HG02970 (cell line): ENCODE results near the gene CDH24.

Source experiments
- ATAC-seq: cut with Tn5 transposase; IDR thresholded peaks from one replicate; pipeline ENCODE4 v1.9.1; 2021; ENCODE audit warnings: mild to moderate bottlenecking, moderate library complexity, moderate number of reproducible peaks; ENCODE audit not compliant: unreplicated experiment, low FRiP score

CDH24 gene, protein sequence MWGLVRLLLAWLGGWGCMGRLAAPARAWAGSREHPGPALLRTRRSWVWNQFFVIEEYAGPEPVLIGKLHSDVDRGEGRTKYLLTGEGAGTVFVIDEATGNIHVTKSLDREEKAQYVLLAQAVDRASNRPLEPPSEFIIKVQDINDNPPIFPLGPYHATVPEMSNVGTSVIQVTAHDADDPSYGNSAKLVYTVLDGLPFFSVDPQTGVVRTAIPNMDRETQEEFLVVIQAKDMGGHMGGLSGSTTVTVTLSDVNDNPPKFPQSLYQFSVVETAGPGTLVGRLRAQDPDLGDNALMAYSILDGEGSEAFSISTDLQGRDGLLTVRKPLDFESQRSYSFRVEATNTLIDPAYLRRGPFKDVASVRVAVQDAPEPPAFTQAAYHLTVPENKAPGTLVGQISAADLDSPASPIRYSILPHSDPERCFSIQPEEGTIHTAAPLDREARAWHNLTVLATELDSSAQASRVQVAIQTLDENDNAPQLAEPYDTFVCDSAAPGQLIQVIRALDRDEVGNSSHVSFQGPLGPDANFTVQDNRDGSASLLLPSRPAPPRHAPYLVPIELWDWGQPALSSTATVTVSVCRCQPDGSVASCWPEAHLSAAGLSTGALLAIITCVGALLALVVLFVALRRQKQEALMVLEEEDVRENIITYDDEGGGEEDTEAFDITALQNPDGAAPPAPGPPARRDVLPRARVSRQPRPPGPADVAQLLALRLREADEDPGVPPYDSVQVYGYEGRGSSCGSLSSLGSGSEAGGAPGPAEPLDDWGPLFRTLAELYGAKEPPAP

DNA sequence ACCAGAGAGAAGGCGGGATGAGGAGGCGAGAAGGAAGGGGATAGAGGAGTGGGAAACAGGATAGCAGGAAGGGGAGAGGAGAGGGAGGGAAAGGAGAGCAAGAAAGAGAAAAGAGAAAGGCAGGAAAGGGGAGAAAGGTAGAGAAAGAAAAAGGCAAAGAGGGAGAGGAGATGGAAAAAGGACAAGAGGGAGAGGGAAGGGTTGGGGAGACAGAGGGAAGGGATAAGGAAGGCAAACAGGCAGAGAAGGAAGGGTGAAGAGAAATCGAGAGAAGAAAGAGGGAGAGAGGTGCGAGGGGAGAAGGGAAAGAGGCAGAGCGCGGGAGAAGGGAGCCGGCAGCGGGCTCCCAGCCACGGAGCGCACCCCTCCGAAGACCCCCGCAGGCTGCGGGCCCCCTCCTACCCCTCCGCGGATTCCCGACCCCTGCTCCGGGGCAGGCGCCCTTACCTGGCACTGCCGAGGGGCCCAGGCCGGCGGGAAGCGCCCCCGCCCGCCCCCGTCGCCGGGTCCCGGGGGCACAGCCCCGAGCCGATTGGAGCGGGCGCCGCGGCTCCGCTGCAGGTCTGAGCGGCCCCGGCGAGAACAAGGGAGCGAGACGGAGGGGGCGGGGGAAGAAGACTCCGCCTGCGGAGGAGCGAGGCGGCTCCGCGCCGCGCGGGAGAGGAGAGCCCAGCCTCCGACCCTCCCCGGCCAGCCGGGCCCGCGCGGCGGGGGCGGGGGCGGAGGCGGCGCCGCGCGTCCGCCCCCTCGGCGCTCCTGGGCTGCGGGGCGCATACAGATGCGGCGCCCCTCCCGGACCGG is at the start of gene CDH24:
CDH24 (minus strand) TSS at position 565 of the 801 bp plus-strand sequence. CDS start 1,787 bp downstream, outside the sequence.
- no peak for ATAC-seq

- no peak for ATAC-seq
Observed at GRCh38 chr14:23106747-23107045, 49.4 kb upstream of the CDH24 start.

DNA sequence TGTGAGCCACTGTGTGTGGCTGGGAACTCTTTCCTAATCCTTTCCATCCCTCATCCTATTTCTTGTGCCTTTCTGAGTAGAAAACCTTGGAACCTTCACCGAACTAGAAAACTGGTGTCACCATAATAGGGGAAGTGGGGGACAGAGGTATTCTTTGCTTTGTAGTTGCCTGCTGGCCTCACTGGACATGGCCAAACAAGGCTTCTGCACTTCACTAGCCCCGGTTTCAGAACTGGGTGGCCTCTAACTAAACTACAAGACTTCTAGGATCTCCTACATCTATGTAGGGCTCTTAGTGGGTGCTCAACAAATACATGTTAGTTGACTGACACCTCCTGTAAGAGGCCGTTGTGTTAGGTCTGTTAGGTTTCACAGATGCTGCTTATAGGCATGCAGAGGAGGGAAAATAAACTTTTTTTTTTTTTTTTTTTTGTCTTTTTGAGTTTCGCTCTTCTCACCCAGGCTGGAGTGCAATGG is 48.1 kb upstream of the CDH24 start:
- ATAC-seq: no peak

DNA sequence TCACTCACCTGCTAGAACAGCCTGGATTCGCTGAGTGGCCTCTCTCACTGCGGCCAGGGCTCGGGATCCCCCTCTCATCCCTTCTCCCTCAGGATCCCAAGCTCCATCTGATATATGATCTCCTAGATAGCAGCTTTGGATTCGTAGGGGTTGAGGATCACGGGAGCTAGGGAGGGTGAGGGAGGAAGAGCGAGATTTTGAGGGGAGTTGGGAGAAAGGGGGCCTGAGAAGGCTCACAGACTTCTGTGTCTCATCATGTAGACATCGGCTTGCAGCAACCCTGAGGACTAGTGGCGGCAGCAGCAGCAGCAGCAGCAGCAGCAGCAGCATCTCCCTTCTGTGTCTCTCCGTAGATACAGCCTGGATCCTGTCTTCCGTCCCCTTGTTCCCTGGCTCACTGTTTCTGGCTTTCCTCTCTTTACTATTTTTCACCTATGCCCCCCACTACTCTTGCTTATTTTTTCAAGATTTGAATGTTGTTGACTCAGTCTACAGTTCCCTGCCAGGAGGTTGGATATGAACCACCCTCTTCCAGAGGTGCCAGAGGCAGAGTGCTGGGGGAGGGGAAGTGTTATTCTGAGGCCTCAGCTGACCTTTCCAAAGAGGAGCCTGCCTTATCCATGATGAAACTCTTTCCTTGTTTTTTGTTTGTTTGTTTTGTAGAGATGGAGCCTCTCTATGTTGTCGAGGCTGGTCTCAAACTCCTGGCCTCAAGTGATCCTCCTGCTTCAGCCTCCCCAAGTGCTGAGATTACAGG is 47.4 kb upstream of the CDH24 start, which contains the start of gene CIROP:
CIROP (minus strand) TSS at position 399 of the 757 bp plus-strand sequence; CDS start at position 330, 69 bp downstream.
- no peak for ATAC-seq

DNA sequence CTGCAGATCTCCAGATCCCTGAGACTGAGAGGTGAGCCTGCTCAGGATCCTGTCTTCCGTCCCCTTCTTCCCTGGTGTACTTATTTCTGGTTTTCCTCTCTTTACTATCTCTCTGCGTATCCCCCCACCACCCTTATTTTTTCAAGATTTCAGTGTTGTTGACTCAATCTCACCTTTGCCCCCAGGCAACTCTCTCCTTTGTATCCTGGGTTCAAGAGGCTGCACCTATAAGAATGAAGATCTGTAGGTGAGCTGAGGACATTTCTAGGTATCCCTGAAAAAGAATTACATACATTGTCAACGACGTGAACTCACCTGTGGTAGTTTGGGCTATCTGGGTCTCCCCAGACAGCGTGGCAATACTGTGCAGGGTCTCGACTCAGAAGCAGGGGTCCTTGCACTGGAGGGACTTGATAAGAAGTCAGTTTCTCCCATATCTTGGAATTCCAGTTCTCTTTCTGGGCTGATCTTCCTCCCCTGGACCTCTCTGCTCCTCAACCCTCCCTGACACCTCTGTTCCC is 46.8 kb upstream of the CDH24 start:
- no peak for ATAC-seq

DNA sequence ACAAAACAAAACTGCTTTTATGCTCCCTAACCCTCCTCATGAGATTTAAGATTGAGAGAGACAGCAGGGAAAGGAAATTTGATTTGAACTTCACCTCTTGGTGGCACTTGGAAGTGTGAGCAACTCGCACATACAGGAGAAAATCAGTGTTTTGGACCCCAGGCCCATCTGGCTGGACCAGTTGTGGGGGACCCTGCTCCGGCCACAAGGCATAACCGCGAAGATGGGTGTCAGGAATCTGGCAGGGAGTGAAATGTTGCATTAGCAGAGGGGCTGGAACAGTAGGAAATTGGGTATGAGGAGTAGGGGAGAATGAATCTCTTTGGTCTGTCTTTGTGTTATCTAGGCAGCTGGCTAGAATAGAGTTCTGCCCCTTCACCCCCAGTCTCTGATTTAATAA is 46.3 kb upstream of the CDH24 start:
- no peak for ATAC-seq

- no peak for ATAC-seq
Observed at GRCh38 chr14:23102801-23103200, 45.5 kb upstream of the CDH24 start.

GRCh38 chr14:23101986-23102625 is 44.8 kb upstream of the CDH24 start:
- ATAC-seq: no peak

- ATAC-seq: no peak
Observed at GRCh38 chr14:23101213-23101970, 44.1 kb upstream of the CDH24 start.

DNA sequence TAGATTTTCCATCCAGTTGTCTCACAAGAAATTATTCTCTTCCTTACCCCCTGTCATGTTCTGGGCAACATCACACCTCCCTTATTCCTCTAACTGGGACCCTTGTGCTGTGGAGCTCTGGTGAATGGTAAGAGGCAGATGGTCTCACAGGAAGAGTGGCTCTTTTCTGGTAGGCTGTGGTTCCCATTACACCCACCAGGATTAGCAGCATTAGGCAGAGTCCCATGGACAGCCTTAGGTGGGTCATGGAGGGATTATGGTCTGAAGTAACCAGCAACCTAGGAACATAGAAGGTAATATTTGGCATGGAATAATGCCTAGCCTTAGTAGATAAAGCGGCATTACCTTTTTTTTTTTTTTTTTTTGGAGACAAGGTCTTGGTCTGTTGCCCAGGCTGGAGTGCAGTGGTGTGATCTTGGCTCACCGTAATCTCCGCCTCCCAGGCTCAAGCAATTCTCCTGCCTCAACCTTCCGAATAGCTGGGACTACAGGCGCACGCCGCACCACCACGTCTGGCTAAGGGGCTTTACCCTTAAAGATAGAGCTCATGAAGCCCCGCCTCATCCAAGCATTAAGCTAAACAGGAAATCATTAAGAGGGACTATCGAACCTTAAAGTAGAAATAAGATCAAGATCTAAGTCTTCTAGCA is 42.0 kb upstream of the CDH24 start:
- no peak for ATAC-seq

- ATAC-seq: no peak
Observed at GRCh38 chr14:23097786-23098185, 40.5 kb upstream of the CDH24 start.

DNA sequence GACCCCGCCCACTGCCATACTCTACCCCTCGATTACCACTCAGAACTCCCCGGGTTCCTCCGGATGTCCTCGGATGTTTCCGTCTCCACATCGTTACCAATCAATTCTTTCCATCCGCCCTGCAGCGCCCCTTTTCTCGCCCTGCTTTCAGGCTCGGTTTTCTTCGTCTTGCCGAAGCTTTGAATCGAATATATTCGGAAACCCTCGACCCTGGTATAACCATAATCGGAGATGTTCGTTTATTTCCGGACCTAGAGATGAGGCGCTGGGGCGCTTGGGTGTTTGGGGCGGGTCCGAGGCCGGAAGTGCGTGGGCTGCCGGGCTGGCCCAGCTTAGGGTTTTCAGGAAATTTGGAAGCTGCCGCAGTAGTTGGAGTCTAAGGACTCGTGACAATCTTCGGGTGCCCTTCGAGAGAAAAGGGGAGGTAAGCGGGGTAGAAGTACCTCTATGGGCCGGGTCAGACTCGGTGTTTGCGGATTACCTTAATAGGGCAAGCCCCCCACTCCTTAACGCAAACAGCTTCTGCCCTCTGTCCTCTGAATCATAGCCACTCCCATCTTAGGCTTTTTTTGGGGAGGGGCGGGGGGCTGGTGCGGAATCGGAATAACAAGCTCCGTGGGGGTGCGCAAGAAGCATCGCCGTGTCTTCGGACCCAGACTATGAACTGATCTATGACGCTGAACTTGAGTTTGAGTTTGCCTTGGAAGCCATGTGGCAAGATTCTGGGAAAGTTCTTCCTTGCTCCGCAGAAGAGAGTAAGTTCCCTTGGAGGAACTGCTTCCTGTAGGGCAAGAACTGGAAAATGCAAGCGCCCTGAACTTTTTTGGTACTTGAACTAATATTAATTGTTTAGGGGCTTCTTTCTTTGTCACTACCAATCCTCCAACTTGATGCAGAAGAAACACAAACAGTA is 38.1 kb upstream of the CDH24 start, which contains the start of gene C14orf119:
C14orf119 (plus strand) TSS at position 310 of the 913 bp plus-strand sequence. CDS start 2,154 bp downstream, outside the sequence.
- peak; percentile 86 for ATAC-seq

GRCh38 chr14:23094666-23095195 is 37.4 kb upstream of the CDH24 start, which contains the start of gene ACIN1:
ACIN1 (minus strand) TSS chr14:23095136; CDS start chr14:23095112, 24 bp downstream.
- ATAC-seq: peak; percentile 36

DNA sequence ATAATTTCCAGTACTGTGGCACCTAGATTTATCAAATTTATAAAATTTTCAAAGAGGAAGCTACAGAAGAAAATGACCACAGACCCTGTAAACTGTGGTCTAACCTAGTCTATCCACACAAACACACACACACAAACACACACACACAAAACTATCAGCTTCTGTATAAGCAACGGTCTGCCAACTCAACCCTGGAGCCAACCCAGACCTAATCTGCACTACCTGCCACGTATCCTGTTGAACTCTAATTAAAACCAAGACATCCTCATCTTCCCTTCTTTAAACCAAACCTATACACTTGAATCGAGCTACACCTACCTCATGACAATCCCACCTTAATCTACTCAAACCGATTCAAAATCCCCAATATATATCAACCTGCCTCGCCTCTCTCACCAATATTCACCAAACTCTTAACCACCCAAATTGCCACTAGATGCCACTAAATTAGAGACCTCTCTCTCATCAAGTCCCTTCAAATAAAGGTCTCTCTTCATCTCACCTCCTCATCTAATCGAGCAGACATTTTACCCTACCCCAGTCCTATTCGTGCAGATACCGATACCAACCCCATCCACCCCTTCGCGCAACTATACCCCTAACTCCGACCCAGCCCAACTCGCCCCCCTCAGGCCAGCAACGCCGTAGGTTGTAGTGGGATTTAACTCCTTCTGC is 36.8 kb upstream of the CDH24 start:
- peak; percentile 25 for ATAC-seq

- no peak for ATAC-seq
Observed at GRCh38 chr14:23093526-23093925, 36.2 kb upstream of the CDH24 start.

DNA sequence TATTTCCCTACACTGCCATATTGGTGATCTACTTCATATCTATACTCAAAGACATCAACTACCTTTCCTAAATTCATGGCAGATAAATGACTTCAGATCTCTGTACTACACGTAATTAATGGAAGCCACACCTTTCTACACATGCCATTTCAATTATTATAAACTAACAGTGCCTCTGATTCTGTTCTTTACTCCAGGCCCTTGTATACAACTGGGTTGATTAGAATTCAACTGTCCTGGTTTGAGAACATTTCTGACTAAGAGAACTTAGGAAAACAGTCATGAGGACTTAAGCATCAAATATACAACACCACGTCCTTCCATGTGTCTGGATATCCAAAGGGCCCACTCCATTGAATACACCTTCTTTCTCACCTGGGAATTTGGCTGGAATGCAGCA is 35.8 kb upstream of the CDH24 start:
- no peak for ATAC-seq
